ENCODE measurements around the gene E4F1. TPM values are rescaled to one million over a fixed set of nuclear protein-coding genes. Genes with fewer than 3 reads are reported as not detected.

Gene E4F1
- total and polyA plus RNA-seq, 2 of the 13 experiments (the other 11 are each of a cell fraction or from before 2014, with no cell fraction given): 13.8 to 19.5 TPM

GRCh38 chr16:2226245-2226793 lies 2.9 kb downstream of the E4F1 start (continued):
- TF ChIP-seq SOX13 (IDR thresholded peaks at IDR 0.05) (no peak), SOX13 (CRISPR knock-in tag; conservative IDR thresholded peaks at IDR 0.05 in 1 of 2, IDR thresholded peaks at IDR 0.05 in 1 of 2) (peak in 1 of 2 experiments; percentile 61; a peak in 2 of 4 replicates), DDIT3 (CRISPR knock-in tag; IDR thresholded peaks at IDR 0.05) (no peak), KAT7 (CRISPR knock-in tag; IDR thresholded peaks at IDR 0.05; ENCODE audit: borderline replicate concordance) (no peak), ZSCAN20 (CRISPR knock-in tag; IDR thresholded peaks at IDR 0.05; ENCODE audit: borderline replicate concordance) (no peak), TFDP2 (CRISPR knock-in tag; IDR thresholded peaks at IDR 0.05) (no peak), ZNF382 (CRISPR knock-in tag; IDR thresholded peaks at IDR 0.05; ENCODE audit: borderline replicate concordance) (no peak), XRCC5 (optimal IDR thresholded peaks at IDR 0.05; ENCODE audit: low read length) (peak; percentile 43), NR1H2 (CRISPR knock-in tag; IDR thresholded peaks at IDR 0.05; ENCODE audit: borderline replicate concordance, low read depth) (no peak), LBX2 (CRISPR knock-in tag; IDR thresholded peaks at IDR 0.05; ENCODE audit: borderline replicate concordance) (no peak), RBM39 (IDR thresholded peaks at IDR 0.05; ENCODE audit: low read depth, low read length, poor library complexity, severe bottlenecking) (no peak), THAP7 (CRISPR knock-in tag; IDR thresholded peaks at IDR 0.05) (no peak), ZNF607 (CRISPR knock-in tag; IDR thresholded peaks at IDR 0.05; ENCODE audit: borderline replicate concordance) (no peak), ZNF512B (CRISPR knock-in tag; IDR thresholded peaks at IDR 0.05; ENCODE audit: borderline replicate concordance) (no peak), HOXA9 (CRISPR knock-in tag; IDR thresholded peaks at IDR 0.05; ENCODE audit: borderline replicate concordance) (no peak), ZBED4 (CRISPR knock-in tag; IDR thresholded peaks at IDR 0.05; ENCODE audit: borderline replicate concordance) (no peak), TGIF2 (CRISPR knock-in tag; IDR thresholded peaks at IDR 0.05) (no peak), ZNF335 (CRISPR knock-in tag; IDR thresholded peaks at IDR 0.05) (no peak), ARNTL (CRISPR knock-in tag; IDR thresholded peaks at IDR 0.05) (no peak), ZNF329 (CRISPR knock-in tag; IDR thresholded peaks at IDR 0.05; ENCODE audit: low read depth) (no peak)
